ENCODE measurements around the gene TNFRSF18.

- TF ChIP-seq, protein P1, sequence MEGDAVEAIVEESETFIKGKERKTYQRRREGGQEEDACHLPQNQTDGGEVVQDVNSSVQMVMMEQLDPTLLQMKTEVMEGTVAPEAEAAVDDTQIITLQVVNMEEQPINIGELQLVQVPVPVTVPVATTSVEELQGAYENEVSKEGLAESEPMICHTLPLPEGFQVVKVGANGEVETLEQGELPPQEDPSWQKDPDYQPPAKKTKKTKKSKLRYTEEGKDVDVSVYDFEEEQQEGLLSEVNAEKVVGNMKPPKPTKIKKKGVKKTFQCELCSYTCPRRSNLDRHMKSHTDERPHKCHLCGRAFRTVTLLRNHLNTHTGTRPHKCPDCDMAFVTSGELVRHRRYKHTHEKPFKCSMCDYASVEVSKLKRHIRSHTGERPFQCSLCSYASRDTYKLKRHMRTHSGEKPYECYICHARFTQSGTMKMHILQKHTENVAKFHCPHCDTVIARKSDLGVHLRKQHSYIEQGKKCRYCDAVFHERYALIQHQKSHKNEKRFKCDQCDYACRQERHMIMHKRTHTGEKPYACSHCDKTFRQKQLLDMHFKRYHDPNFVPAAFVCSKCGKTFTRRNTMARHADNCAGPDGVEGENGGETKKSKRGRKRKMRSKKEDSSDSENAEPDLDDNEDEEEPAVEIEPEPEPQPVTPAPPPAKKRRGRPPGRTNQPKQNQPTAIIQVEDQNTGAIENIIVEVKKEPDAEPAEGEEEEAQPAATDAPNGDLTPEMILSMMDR (IDR thresholded peaks at IDR 0.05; ENCODE audit: borderline replicate concordance, extremely low read depth, low read length, poor library complexity, severe bottlenecking), result no peak
- TF ChIP-seq EZH2 (IDR thresholded peaks at IDR 0.05; ENCODE audit: borderline replicate concordance, low read depth, low read length, severe bottlenecking), result no peak
These were observed 520 bp downstream of the TNFRSF18 start for GRCh38 chr1:1205769-1206375.
